ENCODE measurements around the gene DYNC1I2.

Gene DYNC1I2

DNA sequence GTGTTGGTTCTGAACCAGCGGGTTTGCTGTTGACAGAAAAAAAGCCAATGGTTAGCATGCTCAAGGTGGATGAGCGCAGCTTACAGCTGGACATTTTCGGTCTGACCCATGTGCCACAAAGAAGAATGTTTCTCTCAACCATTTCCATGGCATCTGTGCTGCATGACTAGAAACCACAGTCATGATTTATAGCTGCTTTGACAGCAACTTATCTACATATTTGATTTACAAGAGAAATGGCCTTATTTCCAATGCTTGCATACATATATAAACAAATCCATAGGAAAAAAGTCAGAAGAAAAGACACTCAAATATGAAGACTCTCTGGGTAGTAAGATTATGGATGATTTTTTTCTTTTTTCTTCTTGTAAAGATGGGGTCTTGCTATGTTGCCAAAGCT, 98.2 kb downstream of the DYNC1I2 start:
- no peak for DNase-seq

DNA sequence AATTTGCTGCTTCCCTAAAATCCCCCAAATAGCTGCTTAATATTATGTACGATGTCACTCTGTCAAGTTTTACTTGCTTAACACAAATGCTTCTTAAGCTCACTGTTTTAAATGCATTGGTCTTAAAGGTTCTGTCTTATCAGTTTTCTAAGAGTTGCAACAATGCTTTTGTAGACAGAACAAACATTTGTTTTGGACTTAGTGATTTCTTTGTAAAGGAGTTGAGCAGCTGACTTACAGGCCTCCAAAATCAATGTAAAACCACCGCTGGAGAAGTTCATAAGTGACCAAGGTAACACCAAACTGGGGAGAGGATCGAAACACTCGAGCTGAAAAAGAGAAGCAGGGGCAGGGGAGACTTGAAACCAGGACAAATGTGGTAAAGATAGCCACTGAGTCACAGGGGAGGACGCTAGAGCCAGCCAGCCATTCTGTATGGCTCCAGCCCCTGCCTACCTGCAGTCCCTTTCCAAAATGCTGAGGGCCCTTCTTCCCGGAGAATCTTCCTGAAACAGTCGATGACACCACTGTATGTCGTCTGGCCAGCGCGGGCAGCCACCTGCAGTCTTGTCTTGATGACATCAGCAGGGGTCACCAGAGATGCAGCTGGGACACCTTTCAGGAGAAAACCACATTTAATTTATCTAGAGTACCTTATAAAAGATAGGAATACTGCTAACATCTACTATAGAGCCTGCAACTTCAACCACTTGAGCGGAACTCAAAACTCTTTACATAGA, 100.2 kb downstream of the DYNC1I2 start:
- DNase-seq: no peak

- DNase-seq: no peak
Observed at GRCh38 chr2:171788316-171788993, 101.2 kb downstream of the DYNC1I2 start.

DNA sequence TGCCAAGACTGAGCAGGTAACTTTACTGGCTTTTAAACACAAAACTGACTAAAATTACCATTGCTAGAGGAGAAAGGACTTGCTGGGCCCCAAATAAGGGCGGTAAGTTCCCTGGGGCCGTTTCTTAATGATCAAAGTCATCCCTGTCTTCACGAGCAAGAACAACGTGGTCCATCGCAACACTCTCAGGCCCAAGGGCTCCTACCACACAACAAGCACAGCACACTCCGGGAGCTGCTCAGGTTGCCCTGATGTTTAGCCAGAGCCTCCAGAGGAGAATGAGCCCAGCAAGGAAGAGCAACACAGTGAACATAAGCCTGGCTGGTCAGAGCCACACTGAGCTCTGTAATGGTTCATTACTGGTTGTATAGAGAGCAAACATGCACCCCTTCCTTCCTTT, 102.7 kb downstream of the DYNC1I2 start:
- no peak for DNase-seq

DNA sequence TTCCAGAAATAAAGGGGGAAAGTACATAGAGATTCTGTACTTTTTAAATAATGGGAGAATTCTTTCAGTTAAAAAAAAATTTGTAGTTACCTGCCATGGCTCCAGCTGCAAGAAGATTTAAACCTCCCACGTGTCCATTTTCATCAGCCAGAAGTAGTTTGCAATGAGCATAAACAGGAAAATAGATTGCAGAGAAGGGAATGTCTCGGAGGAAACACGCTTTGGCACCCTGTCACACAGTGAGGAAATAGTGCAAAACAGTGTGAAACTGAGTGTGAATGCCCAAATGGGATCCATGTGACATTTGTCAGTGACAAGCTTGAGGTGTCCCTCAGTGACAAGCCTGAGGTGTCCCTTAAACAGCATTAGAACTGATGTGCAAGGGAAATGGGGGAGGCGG, 104.1 kb downstream of the DYNC1I2 start:
- DNase-seq: no peak

DNA sequence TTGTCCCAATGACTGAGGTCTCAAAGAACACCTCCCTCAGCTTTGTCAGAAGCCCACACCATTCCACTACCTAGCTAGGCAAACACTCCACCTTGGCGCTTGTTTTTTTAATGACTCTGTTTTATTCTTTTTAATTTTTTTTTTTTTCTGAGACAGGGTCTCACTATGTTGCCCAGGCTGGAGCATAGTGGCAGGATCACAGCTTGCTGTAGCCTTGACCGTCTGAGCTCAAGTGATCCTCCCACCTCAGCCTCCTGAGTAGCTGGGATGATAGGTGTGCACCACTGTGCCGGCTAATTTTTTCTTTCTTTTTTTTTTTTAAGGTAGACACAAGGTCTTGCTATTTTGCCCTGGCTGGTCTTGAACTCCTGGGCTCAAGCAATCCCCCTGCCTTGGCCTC, 104.9 kb downstream of the DYNC1I2 start:
- DNase-seq: no peak

DNA sequence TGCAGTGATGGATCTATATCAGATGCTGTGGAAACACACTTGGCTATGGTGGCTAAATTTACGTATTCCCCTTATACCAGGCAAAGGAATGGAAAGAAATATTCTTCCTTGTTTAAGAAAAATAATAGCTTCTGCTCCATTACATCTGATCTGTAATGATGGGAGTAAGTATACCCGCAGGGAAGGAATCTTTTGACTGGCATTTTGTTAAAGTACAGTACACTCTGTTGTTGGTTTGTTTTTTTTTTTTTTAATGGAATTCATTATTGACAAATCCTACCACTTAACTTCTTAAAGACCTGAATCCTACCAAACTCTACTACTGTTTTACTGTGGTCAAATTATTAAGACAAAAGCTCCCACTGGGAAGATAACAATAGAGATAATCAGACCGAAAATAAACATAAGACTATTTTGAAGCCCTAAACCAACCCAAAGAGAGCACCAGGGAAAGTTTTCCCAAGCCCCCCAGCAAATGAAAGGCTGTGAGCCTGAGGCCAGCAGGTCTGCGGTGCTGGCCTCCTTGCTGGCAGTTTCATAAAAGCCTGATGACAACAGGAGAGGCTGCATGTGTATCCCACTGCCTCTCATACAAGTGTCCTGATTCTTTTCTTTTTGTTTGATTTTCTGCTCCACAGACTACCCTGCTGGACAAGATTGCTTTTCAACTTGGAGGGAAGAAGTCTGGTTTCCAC, 105.8 kb downstream of the DYNC1I2 start:
- DNase-seq: no peak

- no peak for DNase-seq
Observed at GRCh38 chr2:171793691-171794678, 106.7 kb downstream of the DYNC1I2 start.

DNA sequence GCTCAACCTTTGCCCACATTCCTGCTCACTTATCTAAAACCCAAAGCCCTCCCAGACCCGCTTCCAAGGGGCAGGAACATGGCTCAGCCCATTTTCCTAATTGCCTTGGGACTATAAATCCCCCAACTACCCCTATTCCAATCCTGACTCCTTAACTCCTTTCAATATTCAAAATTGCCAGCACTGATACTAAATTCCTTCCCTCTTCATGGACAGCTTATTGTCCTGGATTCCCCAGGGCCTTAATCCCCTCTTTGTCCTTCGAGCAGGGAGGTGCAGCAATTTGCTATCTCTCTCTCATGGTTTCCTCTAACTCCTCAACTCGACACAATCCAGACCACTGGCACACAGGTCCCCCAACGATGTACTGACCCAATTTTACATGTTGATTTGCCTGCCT, 107.6 kb downstream of the DYNC1I2 start:
- DNase-seq: no peak
